ENCODE measurements around the gene LIN7A. TPM values are rescaled to one million over a fixed set of nuclear protein-coding genes. Genes with fewer than 3 reads are reported as not detected.

The LIN7A gene
- total and polyA plus RNA-seq, 4 donors = 6.0 to 20.6 (median 9.1) TPM

GRCh38 chr12:80861641-80862378 lies 75.9 kb downstream of the LIN7A start:
- Histone ChIP-seq H3K9me3 (ENCODE audit: control insufficient read depth in 4 of 4, low read length in 3 of 4) (no peaks in the 10 kb centered on the region), H3K4me3 (ENCODE audit: low read depth in 1 of 3, low read length in 3 of 3) (no peak overlapping the region), H3K36me3 (ENCODE audit: control insufficient read depth in 4 of 4, insufficient read depth in 3 of 4, low read depth in 1 of 4, low read length in 3 of 4) (no peaks in the 10 kb centered on the region), H3K27ac (ENCODE audit: low read depth in 1 of 2, low read length in 2 of 2) (no peak overlapping the region), H3K27me3 (ENCODE audit: control insufficient read depth in 4 of 4, insufficient read depth in 4 of 4, low read length in 3 of 4) (no peaks in the 10 kb centered on the region), H3K9ac (ENCODE audit: low read depth in 1 of 2, low read length in 2 of 2) (no peak overlapping the region), H3K4me1 (ENCODE audit: control insufficient read depth in 4 of 4, insufficient read depth in 4 of 4, low read length in 3 of 4) (no peaks in the 10 kb centered on the region)
- no peak for DNase-seq (ENCODE audit: low spot score)
- WGBS = 79% methylated on average over 2 of the region's 2 CpGs
- TF ChIP-seq EGR1 (IDR thresholded peaks at IDR 0.05; ENCODE audit: low read depth in 2 of 2) (no peak), ATF3 (IDR thresholded peaks at IDR 0.05) (peak; percentile 16)

- WGBS = 93% methylated on average over 5 of the region's 5 CpGs
- Histone ChIP-seq H3K27me3 (ENCODE audit: control insufficient read depth in 4 of 4, insufficient read depth in 4 of 4, low read length in 3 of 4) (no peaks in the 10 kb centered on the region), H3K4me3 (ENCODE audit: low read depth in 1 of 3, low read length in 3 of 3) (no peak overlapping the region), H3K9me3 (ENCODE audit: control insufficient read depth in 4 of 4, low read length in 3 of 4) (no peaks in the 10 kb centered on the region), H3K36me3 (ENCODE audit: control insufficient read depth in 4 of 4, insufficient read depth in 3 of 4, low read depth in 1 of 4, low read length in 3 of 4) (no peaks in the 10 kb centered on the region), H3K27ac (ENCODE audit: low read depth in 1 of 2, low read length in 2 of 2) (no peak overlapping the region), H3K9ac (ENCODE audit: low read depth in 1 of 2, low read length in 2 of 2) (no peak overlapping the region), H3K4me1 (ENCODE audit: control insufficient read depth in 4 of 4, insufficient read depth in 4 of 4, low read length in 3 of 4) (no peaks in the 10 kb centered on the region)
- no peak for DNase-seq (ENCODE audit: low spot score)
- no peak for TF ChIP-seq EGR1 (IDR thresholded peaks at IDR 0.05; ENCODE audit: low read depth in 2 of 2)
- no peak for TF ChIP-seq FOXA1 (IDR thresholded peaks at IDR 0.05)
- TF ChIP-seq, protein P1, sequence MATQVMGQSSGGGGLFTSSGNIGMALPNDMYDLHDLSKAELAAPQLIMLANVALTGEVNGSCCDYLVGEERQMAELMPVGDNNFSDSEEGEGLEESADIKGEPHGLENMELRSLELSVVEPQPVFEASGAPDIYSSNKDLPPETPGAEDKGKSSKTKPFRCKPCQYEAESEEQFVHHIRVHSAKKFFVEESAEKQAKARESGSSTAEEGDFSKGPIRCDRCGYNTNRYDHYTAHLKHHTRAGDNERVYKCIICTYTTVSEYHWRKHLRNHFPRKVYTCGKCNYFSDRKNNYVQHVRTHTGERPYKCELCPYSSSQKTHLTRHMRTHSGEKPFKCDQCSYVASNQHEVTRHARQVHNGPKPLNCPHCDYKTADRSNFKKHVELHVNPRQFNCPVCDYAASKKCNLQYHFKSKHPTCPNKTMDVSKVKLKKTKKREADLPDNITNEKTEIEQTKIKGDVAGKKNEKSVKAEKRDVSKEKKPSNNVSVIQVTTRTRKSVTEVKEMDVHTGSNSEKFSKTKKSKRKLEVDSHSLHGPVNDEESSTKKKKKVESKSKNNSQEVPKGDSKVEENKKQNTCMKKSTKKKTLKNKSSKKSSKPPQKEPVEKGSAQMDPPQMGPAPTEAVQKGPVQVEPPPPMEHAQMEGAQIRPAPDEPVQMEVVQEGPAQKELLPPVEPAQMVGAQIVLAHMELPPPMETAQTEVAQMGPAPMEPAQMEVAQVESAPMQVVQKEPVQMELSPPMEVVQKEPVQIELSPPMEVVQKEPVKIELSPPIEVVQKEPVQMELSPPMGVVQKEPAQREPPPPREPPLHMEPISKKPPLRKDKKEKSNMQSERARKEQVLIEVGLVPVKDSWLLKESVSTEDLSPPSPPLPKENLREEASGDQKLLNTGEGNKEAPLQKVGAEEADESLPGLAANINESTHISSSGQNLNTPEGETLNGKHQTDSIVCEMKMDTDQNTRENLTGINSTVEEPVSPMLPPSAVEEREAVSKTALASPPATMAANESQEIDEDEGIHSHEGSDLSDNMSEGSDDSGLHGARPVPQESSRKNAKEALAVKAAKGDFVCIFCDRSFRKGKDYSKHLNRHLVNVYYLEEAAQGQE (IDR thresholded peaks at IDR 0.05) = no peak
- TF ChIP-seq, protein P2, sequence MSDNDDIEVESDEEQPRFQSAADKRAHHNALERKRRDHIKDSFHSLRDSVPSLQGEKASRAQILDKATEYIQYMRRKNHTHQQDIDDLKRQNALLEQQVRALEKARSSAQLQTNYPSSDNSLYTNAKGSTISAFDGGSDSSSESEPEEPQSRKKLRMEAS (IDR thresholded peaks at IDR 0.05) = no peak
- no peak for TF ChIP-seq HNF4A (conservative IDR thresholded peaks at IDR 0.05)
- TF ChIP-seq HNF4G (IDR thresholded peaks at IDR 0.05) = no peak
- no peak for TF ChIP-seq SP1 (IDR thresholded peaks at IDR 0.05)
- TF ChIP-seq RAD21 (IDR thresholded peaks at IDR 0.05) = no peak
- TF ChIP-seq FOXA2 (IDR thresholded peaks at IDR 0.05) = no peak
- TF ChIP-seq, protein P3, sequence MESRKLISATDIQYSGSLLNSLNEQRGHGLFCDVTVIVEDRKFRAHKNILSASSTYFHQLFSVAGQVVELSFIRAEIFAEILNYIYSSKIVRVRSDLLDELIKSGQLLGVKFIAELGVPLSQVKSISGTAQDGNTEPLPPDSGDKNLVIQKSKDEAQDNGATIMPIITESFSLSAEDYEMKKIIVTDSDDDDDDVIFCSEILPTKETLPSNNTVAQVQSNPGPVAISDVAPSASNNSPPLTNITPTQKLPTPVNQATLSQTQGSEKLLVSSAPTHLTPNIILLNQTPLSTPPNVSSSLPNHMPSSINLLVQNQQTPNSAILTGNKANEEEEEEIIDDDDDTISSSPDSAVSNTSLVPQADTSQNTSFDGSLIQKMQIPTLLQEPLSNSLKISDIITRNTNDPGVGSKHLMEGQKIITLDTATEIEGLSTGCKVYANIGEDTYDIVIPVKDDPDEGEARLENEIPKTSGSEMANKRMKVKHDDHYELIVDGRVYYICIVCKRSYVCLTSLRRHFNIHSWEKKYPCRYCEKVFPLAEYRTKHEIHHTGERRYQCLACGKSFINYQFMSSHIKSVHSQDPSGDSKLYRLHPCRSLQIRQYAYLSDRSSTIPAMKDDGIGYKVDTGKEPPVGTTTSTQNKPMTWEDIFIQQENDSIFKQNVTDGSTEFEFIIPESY (IDR thresholded peaks at IDR 0.05) = no peak
Measured at GRCh38 chr12:80860928-80861327, 76.8 kb downstream of the LIN7A start.

GRCh38 chr12:80860206-80860605 lies 77.5 kb downstream of the LIN7A start:
- no peaks in the 10 kb centered on the region for H3K9me3 ChIP-seq (ENCODE audit: control insufficient read depth in 4 of 4, low read length in 3 of 4)
- H3K4me1 ChIP-seq (ENCODE audit: control insufficient read depth in 4 of 4, insufficient read depth in 4 of 4, low read length in 3 of 4) = no peaks in the 10 kb centered on the region
- H3K36me3 ChIP-seq (ENCODE audit: control insufficient read depth in 4 of 4, insufficient read depth in 3 of 4, low read depth in 1 of 4, low read length in 3 of 4) = no peaks in the 10 kb centered on the region
- H3K27ac ChIP-seq (ENCODE audit: low read depth in 1 of 2, low read length in 2 of 2) = no peak overlapping the region
- no peak overlapping the region for H3K9ac ChIP-seq (ENCODE audit: low read depth in 1 of 2, low read length in 2 of 2)
- WGBS = 90% methylated on average over 2 of the region's 2 CpGs
- H3K4me3 ChIP-seq (ENCODE audit: low read depth in 1 of 3, low read length in 3 of 3) = no peak overlapping the region
- DNase-seq (ENCODE audit: low spot score) = no peak
- H3K27me3 ChIP-seq (ENCODE audit: control insufficient read depth in 4 of 4, insufficient read depth in 4 of 4, low read length in 3 of 4) = no peaks in the 10 kb centered on the region
- TF ChIP-seq FOXA2 (IDR thresholded peaks at IDR 0.05) = no peak
- no peak for TF ChIP-seq TAF1 (conservative IDR thresholded peaks at IDR 0.05)
- no peak for TF ChIP-seq EGR1 (IDR thresholded peaks at IDR 0.05; ENCODE audit: low read depth in 2 of 2)
- TF ChIP-seq, protein P1 (IDR thresholded peaks at IDR 0.05) = no peak
- TF ChIP-seq, protein P3 (IDR thresholded peaks at IDR 0.05) = no peak
- no peak for TF ChIP-seq GABPA (IDR thresholded peaks at IDR 0.05 in 1 of 2, conservative IDR thresholded peaks at IDR 0.05 in 1 of 2)
- TF ChIP-seq ATF3 (IDR thresholded peaks at IDR 0.05) = no peak
- TF ChIP-seq NR2F2 (IDR thresholded peaks at IDR 0.05) = no peak
- no peak for TF ChIP-seq RAD21 (IDR thresholded peaks at IDR 0.05)
